ENCODE data around the gene ITK.

DNA sequence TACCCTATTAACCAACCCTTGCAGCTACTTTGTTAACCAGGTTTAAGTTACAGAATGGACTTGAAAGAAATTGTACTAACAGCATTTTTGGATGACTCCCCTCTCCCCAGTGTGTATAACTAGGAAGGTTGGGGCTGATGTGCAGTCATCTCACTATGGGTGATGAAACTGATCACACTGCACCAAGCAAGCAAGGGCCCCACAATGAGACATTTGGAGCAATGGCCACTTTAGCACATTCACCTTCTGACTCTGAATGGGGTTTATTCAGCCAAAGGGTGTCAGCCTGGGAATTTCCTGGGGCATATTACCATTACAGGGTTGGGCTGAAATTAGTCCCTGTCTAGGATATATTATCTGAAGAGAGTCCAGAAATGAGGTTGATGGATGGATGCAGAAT is 66.6 kb downstream of the ITK start:
- TF ChIP-seq ZNF274 (IDR thresholded peaks at IDR 0.05; ENCODE audit: low read depth, low read length) (no peak), SUZ12 (IDR thresholded peaks at IDR 0.05; ENCODE audit: extremely low read depth, insufficient read depth, insufficient read length) (no peak)

All from NT2/D1 (cell line).